Inferior parietal cortex (tissue), 1 donor: ENCODE results near the gene GPR137C.

ENCODE experiments used
- DNase-seq: peaks from one replicate; pipeline ENCODE4 v3.0.0-alpha.2; 2016; ENCODE audit errors: extremely low spot score

The GPR137C gene

GRCh38 chr14:52663850-52664249, 111.2 kb downstream of the GPR137C start:
- no peak for DNase-seq

- no peak for DNase-seq
These were observed 126.0 kb downstream of the GPR137C start for GRCh38 chr14:52678591-52678990.

GRCh38 chr14:52683985-52684520, 131.4 kb downstream of the GPR137C start:
- DNase-seq, result no peak

- DNase-seq, result no peak
These were observed 133.5 kb downstream of the GPR137C start for GRCh38 chr14:52686176-52686575.
